ENCODE measurements around the gene OSR1.
"Not testable (repeated sequence)": the region's sequence is repeated elsewhere in the genome, so short reads cannot be mapped to it uniquely, and the experiment has no call there.

OSR1 gene

GRCh38 chr2:19312949-19313348 is 45.5 kb downstream of the OSR1 start:
- no peak overlapping the region for H3K9ac ChIP-seq (ENCODE audit: low read length in 2 of 2)
- H3K27me3 ChIP-seq (ENCODE audit: control insufficient read depth in 1 of 2, insufficient read depth in 2 of 2, low read length in 2 of 2) = no peaks in the 10 kb centered on the region
- no peaks in the 10 kb centered on the region for H3K9me3 ChIP-seq (ENCODE audit: control insufficient read depth in 2 of 2, low read length in 2 of 2)
- H3K4me1 ChIP-seq (ENCODE audit: control insufficient read depth, insufficient read depth, low read length) = no peaks in the 10 kb centered on the region
- H3K4me3 ChIP-seq (ENCODE audit: low read length in 2 of 2) = no peak overlapping the region
- peaks cover 0 to 2% of the 10 kb centered on the region in 2 donors for H3K36me3 ChIP-seq (ENCODE audit: control insufficient read depth in 2 of 2, insufficient read depth in 2 of 2, low read length in 2 of 2)
- no peak overlapping the region for H3K27ac ChIP-seq (ENCODE audit: low read length)

GRCh38 chr2:19306065-19306464 is 52.4 kb downstream of the OSR1 start:
- not testable (repeated sequence) for H3K27ac ChIP-seq (ENCODE audit: low read length); H3K36me3 ChIP-seq (ENCODE audit: control insufficient read depth in 2 of 2, insufficient read depth in 2 of 2, low read length in 2 of 2); H3K4me3 ChIP-seq (ENCODE audit: low read length in 2 of 2); H3K27me3 ChIP-seq (ENCODE audit: control insufficient read depth in 1 of 2, insufficient read depth in 2 of 2, low read length in 2 of 2); H3K9ac ChIP-seq (ENCODE audit: low read length in 2 of 2); H3K4me1 ChIP-seq (ENCODE audit: control insufficient read depth, insufficient read depth, low read length); H3K9me3 ChIP-seq (ENCODE audit: control insufficient read depth in 2 of 2, low read length in 2 of 2)

- not testable (repeated sequence) for H3K9me3 ChIP-seq (ENCODE audit: control insufficient read depth in 2 of 2, low read length in 2 of 2); H3K27me3 ChIP-seq (ENCODE audit: control insufficient read depth in 1 of 2, insufficient read depth in 2 of 2, low read length in 2 of 2); H3K4me1 ChIP-seq (ENCODE audit: control insufficient read depth, insufficient read depth, low read length); H3K9ac ChIP-seq (ENCODE audit: low read length in 2 of 2); H3K4me3 ChIP-seq (ENCODE audit: low read length in 2 of 2); H3K36me3 ChIP-seq (ENCODE audit: control insufficient read depth in 2 of 2, insufficient read depth in 2 of 2, low read length in 2 of 2); H3K27ac ChIP-seq (ENCODE audit: low read length)
Measured at GRCh38 chr2:19305400-19306055, 52.9 kb downstream of the OSR1 start.

- Histone ChIP-seq H3K4me3 (ENCODE audit: low read length in 2 of 2) (no peak overlapping the region), H3K27me3 (ENCODE audit: control insufficient read depth in 1 of 2, insufficient read depth in 2 of 2, low read length in 2 of 2) (no peaks in the 10 kb centered on the region), H3K9ac (ENCODE audit: low read length in 2 of 2) (no peak overlapping the region), H3K36me3 (ENCODE audit: control insufficient read depth in 2 of 2, insufficient read depth in 2 of 2, low read length in 2 of 2) (no peaks in the 10 kb centered on the region), H3K27ac (ENCODE audit: low read length) (no peak overlapping the region), H3K4me1 (ENCODE audit: control insufficient read depth, insufficient read depth, low read length) (no peaks in the 10 kb centered on the region), H3K9me3 (ENCODE audit: control insufficient read depth in 2 of 2, low read length in 2 of 2) (no peaks in the 10 kb centered on the region)
Measured at GRCh38 chr2:19301706-19302105, 56.7 kb downstream of the OSR1 start.
